ENCODE data around the gene CST6.

GRCh38 chr11:66026017-66026529 is 14.3 kb downstream of the CST6 start, which contains the start of gene CATSPER1:
- TF ChIP-seq CTCF (conservative IDR thresholded peaks at IDR 0.05; ENCODE audit: low read depth, low read length), result no peak
- TF ChIP-seq SMC3 (IDR thresholded peaks at IDR 0.05; ENCODE audit: low read depth, low read length), result no peak
- no peak for TF ChIP-seq MXI1 (IDR thresholded peaks at IDR 0.05; ENCODE audit: borderline replicate concordance, low read depth, low read length)
- no peak for TF ChIP-seq CEBPB (IDR thresholded peaks at IDR 0.05; ENCODE audit: low read depth, low read length)

All from IMR-90 (cell line).